ENCODE data around the gene SEMA3D. TPM values are rescaled to one million over a fixed set of nuclear protein-coding genes. Genes with fewer than 3 reads are reported as not detected.

The SEMA3D gene
- 8.1 and 9.2 TPM in 2 replicates for total RNA-seq (2014; rRNA removed; shearing (Covaris generic))

GRCh38 chr7:85186521-85187241 is at the start of gene SEMA3D:
TSS of gene SEMA3D (minus strand) at chr7:85187056. CDS start at chr7:85121891, 65,165 bp downstream.
- DNase-seq (ENCODE audit: low read depth) = peak; percentile 84

GRCh38 chr7:85234730-85235129 is 47.9 kb upstream of the SEMA3D start:
- no peak for DNase-seq (ENCODE audit: low read depth)

DNA sequence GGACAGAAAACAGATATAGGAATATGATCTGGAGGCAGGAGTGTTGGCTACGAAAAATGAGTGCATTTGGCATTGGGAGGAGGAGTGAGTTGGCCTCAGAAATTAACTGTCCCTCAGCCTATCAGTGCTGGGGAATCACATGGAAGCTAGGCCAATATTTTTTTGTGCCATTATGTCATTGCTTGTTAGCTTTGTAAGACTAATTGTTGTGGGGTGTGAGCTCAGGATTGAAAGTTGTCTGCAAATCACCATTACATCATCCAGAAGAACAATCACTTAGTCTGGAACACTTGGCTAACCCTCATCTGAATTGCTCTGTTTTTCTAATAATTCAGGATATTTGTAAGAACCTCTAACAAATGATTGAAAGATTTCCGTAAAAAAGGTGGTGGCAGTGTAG is 45.2 kb upstream of the SEMA3D start:
- no peak for DNase-seq (ENCODE audit: low read depth)

DNA sequence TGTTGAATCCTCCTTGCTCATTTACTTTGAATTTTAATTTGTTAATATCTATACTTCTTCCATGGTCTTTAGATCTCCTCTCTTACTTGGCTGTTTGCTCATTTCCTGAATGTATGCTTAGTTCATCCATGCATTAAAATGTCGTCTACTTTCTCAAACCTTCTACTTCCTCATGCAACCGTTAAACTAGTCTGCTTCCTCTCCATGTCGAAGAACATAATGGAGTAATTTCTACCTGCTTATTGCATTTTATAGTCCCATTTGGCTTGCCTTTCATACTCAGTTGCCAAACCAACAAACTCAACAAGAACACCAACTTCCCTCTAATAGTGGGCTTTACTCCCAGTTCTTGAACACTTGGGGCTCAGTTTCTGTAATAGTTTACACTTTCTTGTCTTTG is 43.8 kb upstream of the SEMA3D start:
- DNase-seq (ENCODE audit: low read depth) = no peak

DNA sequence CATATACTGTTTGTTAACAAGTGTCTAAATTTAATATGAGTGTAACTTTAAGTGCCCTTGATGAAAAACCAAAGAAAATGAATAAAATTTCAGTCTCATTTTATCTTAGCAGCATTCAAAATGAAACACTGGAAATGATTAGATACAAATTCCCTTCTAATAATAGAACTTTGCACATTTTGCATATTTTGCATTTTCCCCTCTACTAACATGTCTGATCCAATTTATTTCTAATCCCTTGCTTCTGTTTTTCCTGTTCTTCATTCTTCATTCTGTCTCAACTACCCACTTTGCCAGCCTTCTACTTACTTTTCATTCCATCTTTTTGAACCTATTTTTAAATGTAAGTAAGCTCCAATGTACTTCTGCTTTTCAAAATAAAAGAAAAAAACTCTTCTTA is 42.7 kb upstream of the SEMA3D start:
- no peak for DNase-seq (ENCODE audit: low read depth)

DNA sequence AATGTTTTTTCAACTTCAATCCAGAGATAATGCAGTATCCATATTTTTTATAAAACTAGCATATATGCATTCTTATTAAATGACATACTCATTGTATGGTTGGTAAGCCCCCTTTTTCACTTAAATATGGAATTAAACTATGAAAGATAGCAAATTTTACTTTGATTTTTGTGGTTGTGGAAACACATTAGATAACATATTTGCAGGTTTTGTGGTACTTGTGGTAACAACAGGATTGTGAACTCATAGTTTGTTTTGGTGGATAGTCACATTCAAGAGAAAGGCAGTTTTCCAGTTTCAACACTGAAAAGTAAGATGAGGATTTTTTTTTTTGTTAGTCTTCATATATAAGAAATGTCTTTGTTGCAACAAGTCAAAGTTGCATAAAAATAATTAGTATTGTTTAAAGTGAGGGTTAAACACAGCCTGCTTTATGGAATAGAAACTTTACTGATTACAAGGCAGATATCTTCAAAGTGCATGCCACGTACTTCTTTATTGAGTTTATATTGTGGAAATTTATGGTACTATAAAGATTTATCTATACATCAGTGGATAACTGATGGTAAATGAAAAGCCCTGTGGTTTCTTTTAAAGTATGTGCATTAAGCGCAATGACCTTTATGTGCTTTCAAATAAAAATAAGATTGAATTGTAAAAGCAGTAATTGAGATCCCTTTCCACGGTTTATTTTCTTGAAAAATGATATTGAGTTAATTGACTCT is 39.7 kb upstream of the SEMA3D start:
- DNase-seq (ENCODE audit: low read depth) = no peak

DNA sequence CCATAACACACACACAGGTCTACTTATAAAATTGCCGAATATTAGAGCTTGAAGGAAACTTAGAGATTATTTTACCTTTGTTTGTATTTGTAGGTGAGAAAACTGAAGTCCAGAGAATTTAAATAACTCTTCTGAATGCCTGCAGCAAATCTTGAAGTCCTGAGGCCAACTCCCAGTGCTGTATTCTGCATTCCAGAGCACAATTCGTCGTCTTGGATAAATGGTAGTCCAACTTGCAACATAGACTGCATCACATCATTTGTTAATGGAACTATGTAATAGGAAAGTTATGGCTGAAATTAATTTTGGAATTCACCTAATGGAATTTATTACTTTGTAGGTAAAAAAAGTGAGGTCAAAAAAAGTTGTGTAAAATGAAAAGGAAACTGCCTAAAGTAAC is 37.3 kb upstream of the SEMA3D start:
- no peak for DNase-seq (ENCODE audit: low read depth)

DNA sequence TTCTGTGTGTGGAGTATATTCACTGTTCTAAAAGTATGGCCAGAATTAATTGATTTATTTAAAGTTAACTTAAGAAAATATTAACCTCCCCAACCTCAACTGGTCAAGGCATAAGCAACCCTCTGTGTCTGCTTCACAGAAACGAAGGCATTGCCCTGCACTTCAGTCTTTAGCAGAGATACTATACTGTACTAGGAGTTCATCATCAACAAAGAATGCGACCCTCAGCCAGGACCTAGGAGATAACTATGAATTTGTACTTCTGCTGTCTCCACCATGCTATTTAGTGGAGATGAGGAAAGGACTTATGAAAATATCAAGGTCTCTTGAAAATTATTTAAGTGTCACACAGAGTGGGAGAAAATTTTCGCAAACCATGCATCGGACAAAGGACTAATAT is 35.7 kb upstream of the SEMA3D start:
- DNase-seq (ENCODE audit: low read depth) = no peak

- DNase-seq (ENCODE audit: low read depth) = no peak
These were observed 34.9 kb upstream of the SEMA3D start for GRCh38 chr7:85221796-85222195.

DNA sequence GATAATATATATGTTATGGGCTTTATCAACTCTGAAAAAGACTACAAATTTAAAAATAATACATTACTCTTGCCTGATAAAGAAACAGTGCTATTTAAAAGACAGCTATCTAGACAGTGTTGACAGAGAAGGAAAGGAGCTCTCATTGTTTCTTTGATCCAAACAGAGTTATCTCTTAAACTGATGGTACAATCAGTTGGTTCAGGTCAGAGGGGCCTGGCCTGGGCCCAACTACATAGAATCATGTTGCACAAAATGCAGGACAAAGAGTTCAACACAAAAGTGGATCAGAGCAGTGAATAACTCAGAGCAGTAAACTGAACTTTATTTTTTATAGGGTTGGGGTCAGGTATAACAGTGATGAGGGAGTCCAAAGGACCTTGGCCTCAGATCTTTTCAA is 33.8 kb upstream of the SEMA3D start:
- no peak for DNase-seq (ENCODE audit: low read depth)

DNA sequence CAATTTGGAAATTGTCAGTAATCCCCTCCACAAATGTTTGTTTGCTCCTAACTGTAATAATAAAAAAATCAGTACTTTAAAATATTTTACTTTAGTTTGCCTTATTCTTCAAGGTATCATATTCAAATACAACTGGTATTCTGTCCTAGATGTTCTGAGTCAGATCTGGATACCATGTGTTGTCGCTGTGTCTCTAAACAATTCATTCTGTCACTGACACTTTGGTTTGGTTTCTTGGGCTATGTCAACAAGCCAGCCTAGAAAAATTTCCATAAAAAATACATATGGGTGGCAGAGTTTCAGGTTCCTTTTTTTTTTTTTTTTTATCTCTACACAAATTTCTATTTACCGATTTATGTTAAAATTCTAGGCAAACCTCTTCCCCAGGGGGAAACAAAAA is 33.2 kb upstream of the SEMA3D start:
- DNase-seq (ENCODE audit: low read depth) = no peak

DNA sequence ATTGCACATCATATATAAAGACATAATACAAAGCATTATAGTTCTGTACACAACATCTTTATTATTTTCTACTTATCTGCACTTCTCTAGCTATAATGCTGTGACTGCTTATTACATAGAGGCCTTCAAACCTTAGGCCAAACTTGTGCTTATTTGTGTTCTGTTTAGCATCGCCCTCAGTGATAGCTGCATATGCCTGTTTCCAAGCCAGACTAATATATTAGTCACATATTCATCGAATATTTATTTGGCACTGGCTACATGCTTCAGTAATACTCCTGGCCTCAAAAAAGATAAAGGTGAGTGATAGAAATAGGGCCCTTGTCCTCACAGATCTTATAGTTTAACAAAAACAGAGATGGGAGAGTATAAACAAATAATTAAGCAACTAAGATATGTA is 30.2 kb upstream of the SEMA3D start:
- no peak for DNase-seq (ENCODE audit: low read depth)

DNA sequence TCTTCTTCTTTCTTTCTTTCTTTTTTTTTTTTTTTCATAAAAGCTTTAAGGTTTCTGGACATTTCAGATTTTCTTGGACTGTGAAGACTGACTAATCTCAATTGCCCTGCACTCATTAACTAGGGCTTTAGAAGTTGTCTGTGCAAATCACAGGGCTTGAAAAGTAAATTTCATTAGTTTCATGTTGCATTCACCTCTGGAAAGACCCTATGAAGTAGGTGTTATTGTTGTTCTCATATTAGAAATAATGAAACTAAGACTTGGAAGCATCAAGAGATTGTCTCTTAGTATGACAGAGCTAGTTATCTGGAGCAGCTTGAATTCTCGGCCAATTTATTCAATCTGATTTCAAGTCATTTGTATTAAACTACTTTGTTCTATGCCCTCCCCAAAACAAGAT is 28.2 kb upstream of the SEMA3D start:
- DNase-seq (ENCODE audit: low read depth) = no peak

DNA sequence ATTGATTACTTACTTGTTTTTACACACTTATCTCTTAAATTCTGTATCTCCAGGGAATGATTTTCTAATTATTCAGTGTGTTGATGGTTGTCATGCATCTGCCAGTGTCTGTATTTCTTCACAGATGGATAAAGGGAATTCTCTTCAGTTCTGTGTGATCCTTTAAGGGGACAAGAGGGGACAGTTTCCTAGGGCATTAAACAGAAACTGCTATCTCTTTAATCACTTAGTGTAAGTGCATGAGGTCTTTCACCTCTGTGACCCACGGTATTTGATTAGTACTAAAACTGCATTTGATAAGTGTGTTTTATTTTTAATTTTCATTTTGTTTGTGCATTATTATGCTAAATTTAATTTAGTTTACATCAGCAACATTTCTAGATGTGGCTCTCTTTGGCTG is 26.6 kb upstream of the SEMA3D start:
- DNase-seq (ENCODE audit: low read depth) = no peak

DNA sequence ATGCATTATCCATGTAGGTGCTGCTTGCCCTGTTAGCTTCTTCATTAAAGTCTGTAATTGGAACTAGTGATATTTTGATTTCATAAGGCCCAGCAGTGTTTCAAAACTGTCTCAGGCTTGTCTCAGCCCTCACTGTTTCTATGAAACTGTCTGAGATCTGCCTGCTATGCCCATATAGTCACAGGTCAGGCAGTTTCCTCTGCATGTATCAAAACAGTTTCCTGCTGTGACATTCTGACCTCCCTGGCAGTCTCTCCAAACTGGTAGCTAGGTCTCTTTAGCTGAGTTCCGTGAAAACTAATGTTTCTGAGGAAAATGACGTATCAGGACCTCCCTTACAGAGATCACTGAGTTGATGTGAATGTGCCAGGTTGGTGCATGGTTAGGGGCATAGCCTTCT is 18.9 kb upstream of the SEMA3D start:
- no peak for DNase-seq (ENCODE audit: low read depth)

DNA sequence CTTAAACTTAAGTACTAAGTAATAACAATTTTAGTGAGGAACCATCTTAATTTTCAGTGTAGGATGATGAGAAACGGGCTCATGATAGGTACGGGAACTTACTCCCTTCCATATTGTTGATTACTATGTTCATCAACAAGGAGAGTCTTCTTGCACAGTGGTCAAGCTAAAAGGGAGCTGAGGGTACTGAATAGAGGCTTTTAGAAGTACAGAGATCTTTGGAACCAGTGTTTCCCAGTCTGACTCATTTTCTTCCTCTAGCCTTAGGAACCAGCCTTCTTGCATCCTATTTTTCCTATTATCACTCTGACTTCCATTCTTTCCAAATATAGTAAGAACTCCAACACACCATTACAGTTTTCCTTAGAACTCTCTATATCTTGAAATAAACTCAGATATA is 17.6 kb upstream of the SEMA3D start:
- no peak for DNase-seq (ENCODE audit: low read depth)

DNA sequence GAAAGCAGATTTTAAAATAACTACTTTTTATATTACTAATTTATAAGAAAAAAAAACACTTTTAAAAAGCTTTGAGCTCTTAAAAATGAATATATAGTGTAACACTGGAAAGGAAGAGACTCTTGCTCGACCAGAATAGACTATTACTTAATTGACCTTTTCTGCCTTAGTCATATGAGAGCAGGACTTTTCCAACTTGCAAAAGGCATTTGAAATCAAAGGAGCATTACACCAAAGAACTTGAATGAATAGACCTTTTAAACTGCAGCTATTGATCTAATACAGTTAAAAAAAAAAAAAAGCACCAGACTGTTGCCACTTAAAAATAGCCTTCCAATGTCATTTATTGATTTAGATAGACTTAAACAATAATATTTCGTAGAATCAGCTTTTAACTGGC is 17.2 kb upstream of the SEMA3D start:
- DNase-seq (ENCODE audit: low read depth) = no peak

GRCh38 chr7:85201209-85201608 is 14.4 kb upstream of the SEMA3D start:
- no peak for DNase-seq (ENCODE audit: low read depth)

DNA sequence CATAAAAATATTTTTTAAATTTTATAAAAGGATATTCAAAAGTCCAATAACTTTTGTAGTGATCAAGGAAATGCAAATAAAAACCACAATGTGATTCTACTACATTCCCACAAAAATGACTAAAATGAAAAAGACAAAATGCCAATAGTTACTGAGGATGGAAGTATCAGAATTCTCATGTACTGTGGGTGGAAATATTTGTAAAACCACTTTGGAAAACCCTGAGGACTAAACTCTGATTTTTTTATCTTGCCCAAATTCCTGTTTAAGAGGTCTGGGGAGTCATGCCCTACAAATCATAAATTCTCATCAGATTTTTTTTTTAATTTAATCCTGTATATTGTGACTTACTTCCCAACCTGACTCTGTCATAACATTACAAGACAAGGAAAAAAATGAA is 9.8 kb upstream of the SEMA3D start:
- DNase-seq (ENCODE audit: low read depth) = no peak

- DNase-seq (ENCODE audit: low read depth) = peak; percentile 53
These were observed 4.5 kb upstream of the SEMA3D start for GRCh38 chr7:85191383-85191782.

DNA sequence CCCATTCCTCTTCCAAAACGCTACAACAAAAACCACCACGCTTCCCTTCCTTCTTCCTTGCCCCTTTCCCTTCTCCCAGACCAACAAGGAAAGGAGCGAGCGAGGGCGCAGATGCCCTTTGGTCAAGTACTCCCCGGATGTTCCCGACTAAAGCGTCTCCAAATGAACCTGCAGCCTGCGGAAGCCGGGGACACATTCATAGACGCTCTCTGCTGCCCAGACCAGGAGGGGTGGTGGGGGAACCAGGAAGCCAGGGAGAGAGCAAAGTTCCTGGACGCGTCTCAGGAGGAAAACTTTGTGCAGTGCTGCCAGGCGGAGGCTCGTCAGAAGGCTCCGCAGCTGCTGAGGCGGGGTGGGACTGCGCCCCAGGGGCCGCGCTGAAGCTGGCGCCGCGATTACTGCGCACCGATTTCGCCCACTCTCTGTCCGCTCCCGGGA is 754 bp downstream of the SEMA3D start:
- peak; percentile 83 for DNase-seq (ENCODE audit: low read depth)

DNA sequence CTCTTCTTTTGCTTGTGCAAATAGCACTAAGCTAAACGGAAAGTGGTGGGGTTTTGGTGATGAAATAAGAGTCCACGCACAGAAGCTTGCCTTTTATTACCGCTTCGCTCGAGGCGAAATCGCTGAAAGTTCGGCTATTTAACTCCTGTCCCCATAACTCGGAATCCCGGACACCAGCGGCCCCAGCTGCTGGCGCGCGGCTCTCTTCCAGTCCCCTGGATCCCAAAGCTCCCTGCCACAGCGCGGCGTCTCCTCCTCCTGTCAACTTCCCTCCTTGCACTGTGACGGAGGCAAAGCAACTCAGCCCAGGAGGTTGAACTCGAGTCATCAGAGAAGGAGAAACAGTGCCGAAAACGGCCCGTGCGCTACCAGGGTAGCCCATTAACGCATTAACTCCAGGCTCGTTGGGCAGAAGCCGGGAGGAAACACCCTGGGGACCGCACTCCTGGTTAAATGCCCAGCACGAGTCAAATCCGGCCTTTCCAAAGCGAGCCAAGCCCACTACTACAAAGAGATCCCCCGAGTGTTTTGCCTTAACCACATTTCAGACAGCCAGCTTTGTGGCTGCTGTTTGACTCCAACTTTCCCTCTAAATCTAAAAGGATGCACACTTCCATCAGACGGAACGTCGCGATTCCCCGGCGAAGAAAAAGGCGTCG is 1.3 kb downstream of the SEMA3D start:
- DNase-seq (ENCODE audit: low read depth) = peak; percentile 90
